Measurements from ENCODE around the gene C10orf105. TPM values are rescaled to one million over a fixed set of nuclear protein-coding genes. Genes with fewer than 3 reads are reported as not detected.

C10orf105 gene
- total RNA-seq, 1 experiment from 2014 or later: not detected

- Mint-ChIP-seq H3K36me3 (ENCODE audit: insufficient read depth, unreplicated experiment) (no peaks in the 10 kb centered on the region), H3K9me3 (ENCODE audit: low read depth, unreplicated experiment) (no peaks in the 10 kb centered on the region), H3K4me1 (ENCODE audit: low read depth, unreplicated experiment) (peaks cover 13% of the 10 kb centered on the region), H3K4me3 (ENCODE audit: low read depth, unreplicated experiment) (no peak overlapping the region), H3K27me3 (ENCODE audit: unreplicated experiment) (peaks cover 70% of the 10 kb centered on the region), H3K27ac (ENCODE audit: unreplicated experiment) (no peak overlapping the region)
- DNase-seq: no peak
- no peak for TF ChIP-seq CTCF (IDR thresholded peaks at IDR 0.05; ENCODE audit: unreplicated experiment)
- no TSS peak for BruUV-seq (replicated peaks)
- CTCF ChIA-PET: no interaction called here
- intact Hi-C loops (cut with micrococcal nuclease; ENCODE audit: unreplicated experiment): no loop called here
Measured at GRCh38 chr10:71667387-71667752, 52.2 kb downstream of the C10orf105 start.

GRCh38 chr10:71666639-71667386 is 52.8 kb downstream of the C10orf105 start:
- Mint-ChIP-seq H3K27me3 (ENCODE audit: unreplicated experiment) (peaks cover 75% of the 10 kb centered on the region), H3K36me3 (ENCODE audit: insufficient read depth, unreplicated experiment) (no peaks in the 10 kb centered on the region), H3K4me1 (ENCODE audit: low read depth, unreplicated experiment) (peaks cover 13% of the 10 kb centered on the region)

GRCh38 chr10:71665456-71665855 is 54.1 kb downstream of the C10orf105 start:
- Mint-ChIP-seq H3K36me3 (ENCODE audit: insufficient read depth, unreplicated experiment) (no peaks in the 10 kb centered on the region), H3K27me3 (ENCODE audit: unreplicated experiment) (peaks cover 76% of the 10 kb centered on the region), H3K9me3 (ENCODE audit: low read depth, unreplicated experiment) (no peaks in the 10 kb centered on the region), H3K27ac (ENCODE audit: unreplicated experiment) (no peak overlapping the region), H3K4me1 (ENCODE audit: low read depth, unreplicated experiment) (peaks cover 13% of the 10 kb centered on the region), H3K4me3 (ENCODE audit: low read depth, unreplicated experiment) (no peak overlapping the region)
- CTCF ChIA-PET: interaction anchor here (0.7 kb wide), 1 partner anchor 9 kb away, joined by 7 read pairs; no protein-coding TSS in a partner anchor
- BruUV-seq (replicated peaks): no TSS peak
- intact Hi-C loops (cut with micrococcal nuclease; ENCODE audit: unreplicated experiment): no loop called here
- DNase-seq: no peak
- TF ChIP-seq CTCF (IDR thresholded peaks at IDR 0.05; ENCODE audit: unreplicated experiment): no peak

More at GRCh38 chr10:71666639-71667386, 52.8 kb downstream of the C10orf105 start:
- CTCF ChIA-PET: no interaction called here
- no peak for DNase-seq
- no TSS peak for BruUV-seq (replicated peaks)
- Mint-ChIP-seq H3K9me3 (ENCODE audit: low read depth, unreplicated experiment) (no peaks in the 10 kb centered on the region), H3K4me3 (ENCODE audit: low read depth, unreplicated experiment) (no peak overlapping the region), H3K27ac (ENCODE audit: unreplicated experiment) (no peak overlapping the region)
- TF ChIP-seq CTCF (IDR thresholded peaks at IDR 0.05; ENCODE audit: unreplicated experiment): no peak
- intact Hi-C loops (cut with micrococcal nuclease; ENCODE audit: unreplicated experiment): no loop called here

- peaks cover 13% of the 10 kb centered on the region for H3K4me1 Mint-ChIP-seq (ENCODE audit: low read depth, unreplicated experiment)
- DNase-seq: no peak
- no peak overlapping the region for H3K4me3 Mint-ChIP-seq (ENCODE audit: low read depth, unreplicated experiment)
- CTCF ChIA-PET: interaction anchor here (0.7 kb wide), 1 partner anchor 10 kb away, joined by 7 read pairs; no protein-coding TSS in a partner anchor
- intact Hi-C loops (cut with micrococcal nuclease; ENCODE audit: unreplicated experiment): no loop called here
- BruUV-seq (replicated peaks): no TSS peak
- H3K27ac Mint-ChIP-seq (ENCODE audit: unreplicated experiment): no peak overlapping the region
- peaks cover 71% of the 10 kb centered on the region for H3K27me3 Mint-ChIP-seq (ENCODE audit: unreplicated experiment)
- no peaks in the 10 kb centered on the region for H3K36me3 Mint-ChIP-seq (ENCODE audit: insufficient read depth, unreplicated experiment)
- TF ChIP-seq CTCF (IDR thresholded peaks at IDR 0.05; ENCODE audit: unreplicated experiment): no peak
- no peaks in the 10 kb centered on the region for H3K9me3 Mint-ChIP-seq (ENCODE audit: low read depth, unreplicated experiment)
Measured at GRCh38 chr10:71664585-71664984, 55.0 kb downstream of the C10orf105 start.

Measured in Calu3 (cell line).